Colonic mucosa (tissue), 4 donors: Measurements from ENCODE around the gene CD81. TPM values are rescaled to one million over a fixed set of nuclear protein-coding genes. Genes with fewer than 3 reads are reported as not detected.

ENCODE experiments used
- DNase-seq: peaks from one replicate; pipeline ENCODE4 v3.0.0-alpha.2; 2020
- H3K27ac ChIP-seq: fragments of 200-600 bp; one replicate; pipeline ENCODE4 v1.8.0; 2021
- H3K27me3 ChIP-seq: fragments of 200-600 bp; one replicate; pipeline ENCODE4 v1.8.0; 2021
- H3K36me3 ChIP-seq: fragments of 200-600 bp; one replicate; pipeline ENCODE4 v1.8.0; 2021
- H3K4me1 ChIP-seq: fragments of 200-600 bp; one replicate; pipeline ENCODE4 v1.8.0; 2021; ENCODE audit warnings: mild to moderate bottlenecking
- H3K4me3 ChIP-seq: fragments of 200-600 bp; one replicate; pipeline ENCODE4 v1.8.0; 2021
- H3K9ac ChIP-seq, 2 donors: one replicate each; pipeline ENCODE4 v1.7.0; 2013; ENCODE audit warnings: control low read depth in 2 of 2, low read depth in 2 of 2, low read length in 2 of 2
- H3K9me3 ChIP-seq: fragments of 200-600 bp; one replicate; pipeline ENCODE4 v1.8.0; 2021
- CTCF ChIP-seq: fragments of 200-600 bp; IDR thresholded peaks from one replicate; pipeline ENCODE4 v1.8.0; 2022; ENCODE audit warnings: antibody characterized with exemption, mild to moderate bottlenecking
- intact Hi-C: fragments of 100-400 bp; cut with DNase I; formaldehyde crosslinking; loops from one replicate; pipeline ENCODE4 v1.14.1; 2022
- total RNA-seq, 2 donors: library from RNA; stranded (reverse); fragmentation: NEBNext Ultra II Directional in 1 of 2; extraction: Animal tissue kit (Norgen Biotek cat#: 25700) in 1 of 2; gene quantifications; one replicate each; pipeline ENCODE4 v1.2.1, GENCODE V29; 2021
- donor health status: healthy.
- donor health status: DM: no; HTN: no; CAD: no.
- donor health status: DM: no; HTN: no; CAD: no.

Gene CD81
- total RNA-seq, 2 donors from 2014 or later = 185 to 208 TPM

DNA sequence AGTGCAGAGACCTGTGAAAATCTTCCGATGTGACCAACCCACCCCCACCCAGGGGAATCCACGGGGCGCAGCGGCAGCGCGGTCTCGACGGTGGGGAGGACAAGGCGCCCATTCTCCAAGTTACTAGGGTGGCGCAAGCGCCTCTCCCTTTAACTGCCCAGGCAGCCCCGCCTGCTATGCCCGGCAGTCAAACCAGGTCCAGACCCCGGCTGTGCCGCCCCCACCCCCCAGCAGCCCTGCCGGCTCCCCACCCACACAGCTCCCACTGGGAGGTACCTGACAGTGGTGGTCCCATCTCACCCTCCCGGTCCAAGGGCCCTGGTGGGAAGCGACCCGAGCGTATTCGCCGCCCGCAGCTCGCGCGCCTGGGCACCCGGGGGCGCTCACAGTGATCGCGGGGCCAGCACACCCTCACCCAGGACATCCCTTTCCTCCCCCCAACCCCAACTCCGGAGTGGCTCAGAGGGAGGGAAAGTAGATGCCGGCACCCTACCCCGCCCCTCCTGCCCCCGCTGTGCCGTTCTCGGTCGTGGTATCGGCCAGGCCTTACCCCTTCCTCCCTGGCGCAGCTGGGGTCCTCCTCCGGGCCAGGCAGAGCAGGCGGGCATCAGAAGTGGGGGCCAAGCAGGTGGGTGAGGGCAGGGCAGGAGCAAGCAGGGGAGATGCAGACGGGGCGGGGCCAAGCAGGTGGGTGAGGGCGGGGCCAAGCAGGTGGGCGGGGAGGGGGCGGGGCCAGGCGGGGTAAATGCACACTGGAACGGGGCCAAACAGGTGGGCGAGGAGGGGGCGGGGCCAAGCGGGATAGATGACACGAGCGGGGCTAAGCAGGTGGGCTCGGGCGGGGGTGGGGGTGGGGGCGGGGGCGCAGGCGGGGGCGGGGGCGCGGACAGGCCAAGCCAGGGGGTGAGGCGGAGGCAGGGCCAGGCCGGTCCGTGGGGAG, 67.0 kb downstream of the CD81 start, which contains the start of gene TRPM5:
TSS of gene TRPM5 (minus strand) at position 634 of the 940 bp plus-strand sequence. CDS start 21,478 bp downstream, outside the sequence.
- peak; percentile 85 for DNase-seq
- intact Hi-C loops = no loop called here
- peak within 1 kb of the TSS; percentile 49 for H3K4me3 ChIP-seq
- H3K36me3 ChIP-seq = no peaks in the 10 kb centered on the region
- H3K9me3 ChIP-seq = no peaks in the 10 kb centered on the region
- peak within 1 kb of the TSS; percentile 43 for H3K27ac ChIP-seq
- no peak for TF ChIP-seq CTCF
- peak within 1 kb of the TSS; percentile 48 to 79 for H3K9ac ChIP-seq
- H3K27me3 ChIP-seq = no peaks in the 10 kb centered on the region
- peaks cover 33% of the 10 kb centered on the region for H3K4me1 ChIP-seq

DNA sequence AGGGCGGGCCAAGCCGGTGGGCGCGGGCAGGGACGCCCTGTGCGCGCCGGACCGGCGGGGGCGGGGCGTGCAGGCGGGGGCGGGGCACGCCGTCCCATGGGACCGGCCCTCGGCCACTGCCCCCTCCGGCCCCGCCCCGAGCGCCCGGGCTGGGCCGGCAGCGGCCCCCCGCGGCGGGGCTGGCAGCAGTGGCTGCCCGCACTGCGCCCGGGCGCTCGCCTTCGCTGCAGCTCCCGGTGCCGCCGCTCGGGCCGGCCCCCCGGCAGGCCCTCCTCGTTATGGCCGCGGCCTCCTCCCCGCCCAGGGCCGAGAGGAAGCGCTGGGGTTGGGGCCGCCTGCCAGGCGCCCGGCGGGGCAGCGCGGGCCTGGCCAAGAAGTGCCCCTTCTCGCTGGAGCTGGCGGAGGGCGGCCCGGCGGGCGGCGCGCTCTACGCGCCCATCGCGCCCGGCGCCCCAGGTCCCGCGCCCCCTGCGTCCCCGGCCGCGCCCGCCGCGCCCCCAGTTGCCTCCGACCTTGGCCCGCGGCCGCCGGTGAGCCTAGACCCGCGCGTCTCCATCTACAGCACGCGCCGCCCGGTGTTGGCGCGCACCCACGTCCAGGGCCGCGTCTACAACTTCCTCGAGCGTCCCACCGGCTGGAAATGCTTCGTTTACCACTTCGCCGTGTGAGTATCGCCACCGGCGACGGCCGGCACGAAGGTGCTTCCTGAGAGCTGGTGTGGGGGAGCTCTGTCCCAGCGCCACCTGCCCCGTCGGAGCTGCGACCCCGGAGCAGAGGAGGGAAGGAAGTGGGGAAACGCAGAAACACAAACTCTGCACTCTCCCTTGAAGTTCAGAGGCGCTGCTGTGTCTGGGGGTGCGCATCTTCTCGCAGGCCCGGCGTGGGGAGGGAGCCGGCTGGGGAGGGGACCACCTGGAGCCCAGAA, 68.0 kb downstream of the CD81 start, which contains the start of gene KCNQ1:
TSS of gene KCNQ1 (plus strand) at position 188 of the 925 bp plus-strand sequence. CDS start at position 279, 91 bp downstream.
- H3K9ac ChIP-seq = peak within 1 kb of the TSS; percentile 48 to 79
- H3K4me3 ChIP-seq = peak within 1 kb of the TSS; percentile 49

DNA sequence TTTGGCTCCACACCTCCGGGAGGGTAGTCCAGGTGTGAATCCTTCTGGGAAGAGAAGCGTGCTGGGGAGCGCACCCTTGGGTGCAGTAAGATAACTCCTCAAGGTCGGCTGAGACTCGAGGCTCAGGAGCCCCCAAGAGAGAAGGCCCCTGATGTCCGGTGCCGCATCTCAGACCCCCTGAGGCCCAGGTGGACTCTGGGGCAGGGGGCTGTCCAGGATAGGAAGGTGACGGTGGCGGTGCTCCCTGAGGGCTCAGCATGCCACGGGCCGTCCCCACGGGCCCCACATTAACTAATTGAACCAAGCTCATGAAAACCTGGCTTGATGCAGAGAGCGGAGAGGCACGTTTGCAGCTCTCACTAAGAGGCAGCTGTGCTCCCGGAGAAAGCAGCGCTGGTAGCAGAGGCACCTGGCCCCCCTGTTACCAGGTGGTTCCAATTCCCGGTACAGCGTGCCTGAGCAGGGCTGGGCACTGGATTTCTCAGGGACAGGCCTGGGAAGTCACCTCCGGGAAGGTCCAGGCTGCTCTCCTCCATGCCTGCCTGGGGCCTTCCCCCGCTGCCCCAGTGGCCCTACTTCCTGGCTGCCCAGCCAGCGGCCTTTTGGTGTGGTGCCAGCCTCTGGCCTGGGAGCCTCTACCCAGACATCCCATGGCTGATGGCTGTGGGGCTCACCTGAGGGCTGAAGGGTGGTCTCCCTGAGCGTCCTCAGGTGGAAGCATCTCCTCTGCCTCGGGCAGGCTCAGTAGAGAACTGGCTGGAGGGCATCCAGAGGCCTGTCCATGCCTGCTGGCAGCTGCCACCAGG, 68.8 kb downstream of the CD81 start:
- H3K9me3 ChIP-seq = no peaks in the 10 kb centered on the region
- H3K36me3 ChIP-seq = no peaks in the 10 kb centered on the region
- peak overlapping the region; percentile 43 for H3K27ac ChIP-seq
- peak; percentile 55 for DNase-seq
- peak overlapping the region; percentile 48 to 79 for H3K9ac ChIP-seq
- H3K4me1 ChIP-seq = peaks cover 33% of the 10 kb centered on the region
- intact Hi-C loops = no loop called here
- H3K27me3 ChIP-seq = no peaks in the 10 kb centered on the region
- TF ChIP-seq CTCF = no peak
- peak overlapping the region; percentile 49 for H3K4me3 ChIP-seq

More for the DNA sequence above, 68.0 kb downstream of the CD81 start, which contains the start of gene KCNQ1:
- peak; percentile 78 for DNase-seq
- no peaks in the 10 kb centered on the region for H3K36me3 ChIP-seq
- no peak for TF ChIP-seq CTCF
- intact Hi-C loops = no loop called here
- no peaks in the 10 kb centered on the region for H3K27me3 ChIP-seq
- no peaks in the 10 kb centered on the region for H3K9me3 ChIP-seq
- H3K27ac ChIP-seq = peak within 1 kb of the TSS; percentile 43
- peaks cover 33% of the 10 kb centered on the region for H3K4me1 ChIP-seq

- DNase-seq = peak; percentile 76
- peak overlapping the region; percentile 43 for H3K27ac ChIP-seq
Observed at GRCh38 chr11:2446590-2447252, 69.6 kb downstream of the CD81 start.

More at GRCh38 chr11:2446590-2447252, 69.6 kb downstream of the CD81 start:
- Histone ChIP-seq H3K36me3 (no peaks in the 10 kb centered on the region), H3K4me1 (peaks cover 30% of the 10 kb centered on the region), H3K4me3 (peak overlapping the region; percentile 49), H3K9me3 (no peaks in the 10 kb centered on the region), H3K27me3 (no peaks in the 10 kb centered on the region), H3K9ac (peak overlapping the region; percentile 48 to 79)
- intact Hi-C loops = no loop called here
- no peak for TF ChIP-seq CTCF

Other genes with a start within 250 kb of the CD81 start
- gene IGF2, start 237.9 kb upstream of the CD81 start, total RNA-seq = 1 to 10 TPM; 4.1 to 9.2 TPM
- gene INS, start 216.1 kb upstream of the CD81 start, total RNA-seq = under 1 TPM in 1 of 2 donors, not detected in 1; 0.84 TPM
- gene TH, start 205.5 kb upstream of the CD81 start, total RNA-seq = under 1 TPM in 1 of 2 donors, not detected in 1; 0.15 TPM
- gene ASCL2, start 106.7 kb upstream of the CD81 start, total RNA-seq = 10 to 100 TPM in 1 of 2 donors, 1 to 10 TPM in 1; 4.8 to 16.4 TPM
- under 1 TPM; 0.11 to 0.52 TPM for gene C11orf21, start 75.4 kb upstream of the CD81 start, total RNA-seq
- gene TSPAN32, start 75.3 kb upstream of the CD81 start, total RNA-seq = under 1 TPM; 0.40 to 0.62 TPM
- gene TSSC4, start 23.4 kb downstream of the CD81 start, total RNA-seq = 10 to 100 TPM; 35.6 to 59.0 TPM
- gene TRPM5, start 67.2 kb downstream of the CD81 start, total RNA-seq = 1 to 10 TPM; 1.3 to 1.9 TPM
- 10 to 100 TPM; 51.4 to 55.8 TPM for gene KCNQ1, start 67.7 kb downstream of the CD81 start, total RNA-seq